ENCODE data around the gene PKP3.

DNA sequence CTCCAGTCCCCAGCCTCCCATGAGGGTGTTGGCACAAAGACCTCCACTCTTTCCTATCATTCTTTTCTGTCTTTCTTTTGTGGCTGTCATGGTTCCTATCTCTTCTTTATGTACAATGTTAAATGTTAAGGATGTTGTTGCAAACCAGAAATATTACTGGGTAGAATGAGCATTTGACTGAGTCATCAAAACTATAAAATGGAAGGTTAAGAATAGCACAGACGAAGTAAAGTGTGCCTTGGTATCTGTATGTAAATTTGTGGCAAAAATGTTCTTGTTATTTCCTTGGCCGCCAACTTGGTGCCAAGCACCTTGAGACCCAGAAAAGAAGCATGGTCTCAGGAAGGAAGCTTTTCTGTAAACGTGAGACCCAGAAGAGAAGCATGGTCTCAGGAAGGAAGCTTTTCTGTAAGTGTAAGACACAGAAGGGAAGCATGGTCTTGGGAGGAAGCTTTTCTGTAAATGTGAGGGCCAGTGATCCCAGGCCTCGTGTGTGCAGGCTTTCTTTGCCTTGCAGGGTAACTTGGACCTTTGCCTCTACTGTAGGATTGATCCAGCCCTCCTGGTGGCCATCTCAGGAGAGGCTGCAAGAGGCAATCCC lies 6.7 kb upstream of the PKP3 start:
- TF ChIP-seq CTCF (IDR thresholded peaks at IDR 0.05; ENCODE audit: low read depth, low read length), result no peak
- no peak for TF ChIP-seq POLR2A (IDR thresholded peaks at IDR 0.05; ENCODE audit: extremely low read depth, insufficient read length)
- no peak for TF ChIP-seq MYC (IDR thresholded peaks at IDR 0.05; ENCODE audit: low read depth, low read length)
- TF ChIP-seq, protein P1, sequence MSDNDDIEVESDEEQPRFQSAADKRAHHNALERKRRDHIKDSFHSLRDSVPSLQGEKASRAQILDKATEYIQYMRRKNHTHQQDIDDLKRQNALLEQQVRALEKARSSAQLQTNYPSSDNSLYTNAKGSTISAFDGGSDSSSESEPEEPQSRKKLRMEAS (IDR thresholded peaks at IDR 0.05; ENCODE audit: low read depth, low read length), result no peak

Measured in NB4 (cell line).